ENCODE results near the gene BRWD1. TPM values are rescaled to one million over a fixed set of nuclear protein-coding genes. Genes with fewer than 3 reads are reported as not detected.

The BRWD1 gene
- total RNA-seq, 1 experiment from 2014 or later = 28.8 TPM

DNA sequence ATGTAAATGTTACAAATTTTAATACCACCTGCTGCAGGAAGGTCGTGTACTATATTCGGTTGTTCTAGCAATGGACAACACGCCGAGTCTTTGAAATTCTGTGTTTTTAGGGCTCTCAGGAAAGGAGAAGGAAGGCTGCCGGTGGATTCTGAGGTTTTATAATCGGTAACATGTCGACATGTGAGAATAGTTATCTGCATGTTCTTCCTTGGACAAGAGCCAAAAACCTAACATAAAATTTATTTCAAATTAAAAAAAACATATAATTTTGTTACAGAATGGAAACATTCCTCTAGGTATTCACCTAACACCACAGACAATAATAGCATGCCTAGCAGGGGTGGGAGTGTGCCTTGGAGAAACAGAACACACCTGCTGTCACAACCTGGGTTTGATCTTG lies 135.0 kb downstream of the BRWD1 start:
- intact Hi-C loops (cut with micrococcal nuclease; ENCODE audit: unreplicated experiment) = no loop called here
- Mint-ChIP-seq H3K4me1 (ENCODE audit: low read depth, unreplicated experiment) (peaks cover 8% of the 10 kb centered on the region), H3K9me3 (ENCODE audit: low read depth, unreplicated experiment) (no peaks in the 10 kb centered on the region), H3K27ac (ENCODE audit: unreplicated experiment) (no peak overlapping the region), H3K27me3 (ENCODE audit: unreplicated experiment) (no peaks in the 10 kb centered on the region), H3K36me3 (ENCODE audit: insufficient read depth, unreplicated experiment) (peaks cover 18% of the 10 kb centered on the region), H3K4me3 (ENCODE audit: low read depth, unreplicated experiment) (no peak overlapping the region)
- CTCF ChIA-PET = no interaction called here
- TF ChIP-seq, protein P1, sequence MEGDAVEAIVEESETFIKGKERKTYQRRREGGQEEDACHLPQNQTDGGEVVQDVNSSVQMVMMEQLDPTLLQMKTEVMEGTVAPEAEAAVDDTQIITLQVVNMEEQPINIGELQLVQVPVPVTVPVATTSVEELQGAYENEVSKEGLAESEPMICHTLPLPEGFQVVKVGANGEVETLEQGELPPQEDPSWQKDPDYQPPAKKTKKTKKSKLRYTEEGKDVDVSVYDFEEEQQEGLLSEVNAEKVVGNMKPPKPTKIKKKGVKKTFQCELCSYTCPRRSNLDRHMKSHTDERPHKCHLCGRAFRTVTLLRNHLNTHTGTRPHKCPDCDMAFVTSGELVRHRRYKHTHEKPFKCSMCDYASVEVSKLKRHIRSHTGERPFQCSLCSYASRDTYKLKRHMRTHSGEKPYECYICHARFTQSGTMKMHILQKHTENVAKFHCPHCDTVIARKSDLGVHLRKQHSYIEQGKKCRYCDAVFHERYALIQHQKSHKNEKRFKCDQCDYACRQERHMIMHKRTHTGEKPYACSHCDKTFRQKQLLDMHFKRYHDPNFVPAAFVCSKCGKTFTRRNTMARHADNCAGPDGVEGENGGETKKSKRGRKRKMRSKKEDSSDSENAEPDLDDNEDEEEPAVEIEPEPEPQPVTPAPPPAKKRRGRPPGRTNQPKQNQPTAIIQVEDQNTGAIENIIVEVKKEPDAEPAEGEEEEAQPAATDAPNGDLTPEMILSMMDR (IDR thresholded peaks at IDR 0.05; ENCODE audit: unreplicated experiment) = no peak
- no TSS peak for BruUV-seq (replicated peaks)
- DNase-seq = no peak

DNA sequence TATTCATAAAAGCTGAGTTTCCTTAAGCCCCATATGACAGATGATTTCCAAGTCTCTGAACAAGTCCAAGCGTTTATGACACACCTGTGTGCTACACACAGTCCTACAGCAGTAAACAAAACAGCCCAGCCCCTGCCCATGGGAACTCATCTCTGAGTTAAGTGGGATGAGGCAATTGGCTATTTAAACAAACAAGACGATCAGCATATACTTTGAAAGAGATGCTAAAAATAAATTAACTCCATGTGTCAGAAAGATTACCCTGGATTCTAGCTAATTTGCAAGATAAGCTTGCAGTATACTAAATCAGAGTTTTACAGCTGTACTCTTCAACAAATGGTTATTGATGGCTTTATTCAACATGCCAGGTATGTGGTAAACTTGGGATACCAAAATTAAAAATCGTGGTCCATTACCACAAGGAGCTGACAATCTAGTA lies 137.1 kb downstream of the BRWD1 start:
- Mint-ChIP-seq H3K36me3 (ENCODE audit: insufficient read depth, unreplicated experiment) (peaks cover 4% of the 10 kb centered on the region), H3K4me1 (ENCODE audit: low read depth, unreplicated experiment) (peaks cover 8% of the 10 kb centered on the region), H3K27me3 (ENCODE audit: unreplicated experiment) (no peaks in the 10 kb centered on the region), H3K27ac (ENCODE audit: unreplicated experiment) (no peak overlapping the region), H3K9me3 (ENCODE audit: low read depth, unreplicated experiment) (no peaks in the 10 kb centered on the region), H3K4me3 (ENCODE audit: low read depth, unreplicated experiment) (no peak overlapping the region)
- no peak for DNase-seq
- intact Hi-C loops (cut with micrococcal nuclease; ENCODE audit: unreplicated experiment) = no loop called here
- CTCF ChIA-PET = interaction anchor here (0.6 kb wide), 1 partner anchor 45 kb away, joined by 12 read pairs; no protein-coding TSS in a partner anchor
- no TSS peak for BruUV-seq (replicated peaks)
- TF ChIP-seq, protein P1 (IDR thresholded peaks at IDR 0.05; ENCODE audit: unreplicated experiment) = no peak

DNA sequence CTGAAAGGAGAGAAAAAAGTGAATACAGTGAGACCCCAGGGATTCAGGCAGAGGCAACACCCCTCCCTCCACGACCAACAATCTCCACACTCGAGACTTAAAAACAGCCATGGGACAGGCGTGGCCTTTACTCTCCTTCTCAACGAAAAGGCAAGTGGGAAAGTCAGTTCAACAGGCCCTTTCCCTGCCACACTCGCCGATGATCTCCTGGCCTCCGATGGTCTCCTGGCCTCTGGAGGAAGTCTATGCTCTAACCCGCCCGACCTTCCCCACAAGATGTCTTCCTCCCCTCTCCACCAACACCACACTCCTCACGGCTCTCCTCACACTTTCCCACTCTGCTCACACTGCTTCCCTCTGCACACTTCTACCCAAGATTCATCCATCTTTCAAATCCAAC lies 137.8 kb downstream of the BRWD1 start:
- intact Hi-C loops (cut with micrococcal nuclease; ENCODE audit: unreplicated experiment) = no loop called here
- H3K36me3 Mint-ChIP-seq (ENCODE audit: insufficient read depth, unreplicated experiment) = peaks cover 4% of the 10 kb centered on the region

DNA sequence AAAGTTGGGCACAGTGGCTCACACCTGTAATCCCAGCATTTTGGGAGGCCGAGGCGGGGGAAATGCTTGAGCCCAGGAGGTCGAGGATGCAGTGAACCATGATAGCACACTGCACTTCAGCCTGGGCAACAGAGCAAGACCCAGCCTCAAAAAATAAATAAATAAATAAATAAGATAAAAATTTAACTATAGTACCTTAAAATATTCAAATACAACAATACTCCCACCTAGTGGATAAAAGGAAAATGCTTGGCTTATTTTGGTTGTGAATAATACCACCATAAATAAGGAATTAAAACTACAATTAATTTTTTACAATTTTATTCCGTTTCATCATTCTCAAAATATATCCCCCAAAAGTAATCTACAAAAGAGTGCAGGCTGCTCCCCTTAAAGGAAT lies 138.3 kb downstream of the BRWD1 start:
- Mint-ChIP-seq H3K27me3 (ENCODE audit: unreplicated experiment) (no peaks in the 10 kb centered on the region), H3K36me3 (ENCODE audit: insufficient read depth, unreplicated experiment) (peaks cover 4% of the 10 kb centered on the region), H3K27ac (ENCODE audit: unreplicated experiment) (no peak overlapping the region), H3K4me3 (ENCODE audit: low read depth, unreplicated experiment) (no peak overlapping the region), H3K9me3 (ENCODE audit: low read depth, unreplicated experiment) (no peaks in the 10 kb centered on the region), H3K4me1 (ENCODE audit: low read depth, unreplicated experiment) (peaks cover 8% of the 10 kb centered on the region)
- BruUV-seq (replicated peaks) = no TSS peak
- TF ChIP-seq, protein P1 (IDR thresholded peaks at IDR 0.05; ENCODE audit: unreplicated experiment) = peak; percentile 30
- CTCF ChIA-PET = no interaction called here
- DNase-seq = no peak
- intact Hi-C loops (cut with micrococcal nuclease; ENCODE audit: unreplicated experiment) = no loop called here

More for the DNA sequence above, 137.8 kb downstream of the BRWD1 start:
- no peaks in the 10 kb centered on the region for H3K9me3 Mint-ChIP-seq (ENCODE audit: low read depth, unreplicated experiment)
- H3K27ac Mint-ChIP-seq (ENCODE audit: unreplicated experiment) = no peak overlapping the region
- TF ChIP-seq, protein P1 (IDR thresholded peaks at IDR 0.05; ENCODE audit: unreplicated experiment) = no peak
- H3K27me3 Mint-ChIP-seq (ENCODE audit: unreplicated experiment) = no peaks in the 10 kb centered on the region
- DNase-seq = no peak
- BruUV-seq (replicated peaks) = no TSS peak
- peaks cover 8% of the 10 kb centered on the region for H3K4me1 Mint-ChIP-seq (ENCODE audit: low read depth, unreplicated experiment)
- H3K4me3 Mint-ChIP-seq (ENCODE audit: low read depth, unreplicated experiment) = no peak overlapping the region
- CTCF ChIA-PET = no interaction called here

All from Calu3 (cell line).